ENCODE results near the gene SGPP2.

The SGPP2 gene

GRCh38 chr2:222554517-222554916, 130.2 kb downstream of the SGPP2 start:
- Histone ChIP-seq H3K27me3 (no peaks in the 10 kb centered on the region), H3K9ac (no peak overlapping the region), H3K27ac (no peak overlapping the region), H3K4me2 (no peak overlapping the region), H3K4me3 (no peak overlapping the region), H3K9me3 (replicated peaks in 1 of 11) (no peaks in the 10 kb centered on the region), H4K20me1 (no peaks in the 10 kb centered on the region), H3K36me3 (no peaks in the 10 kb centered on the region), H3K4me1 (no peaks in the 10 kb centered on the region)
- TF ChIP-seq Cebpa-rat (IDR thresholded peaks at IDR 0.05): no peak

DNA sequence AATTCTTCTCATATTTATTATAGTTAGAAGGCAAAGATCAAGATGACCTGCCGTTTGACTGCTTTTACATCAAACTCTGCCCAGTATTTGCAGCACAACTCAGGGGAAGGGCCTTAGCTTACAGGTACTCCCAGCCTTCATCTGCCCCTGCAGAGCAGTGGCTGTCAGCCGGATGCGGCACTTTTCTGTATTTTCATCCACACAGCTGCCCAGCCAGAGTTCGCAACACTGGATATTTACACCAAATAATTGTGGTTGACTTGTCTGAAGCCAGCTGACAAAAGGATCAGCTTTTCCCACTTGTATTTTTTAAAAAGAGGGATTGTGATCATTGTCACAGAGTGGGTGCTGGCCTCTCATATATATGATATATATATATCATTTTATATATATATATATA, 136.8 kb downstream of the SGPP2 start:
- Histone ChIP-seq H4K20me1 (peaks cover 0 to 4% (median 0%) of the 10 kb centered on the region in 11 experiments; a peak in 1 of 22 replicates), H3K36me3 (peaks cover 0 to 14% (median 4%) of the 10 kb centered on the region in 11 experiments; a peak in 9 of 22 replicates), H3K4me3 (no peak overlapping the region), H3K27ac (peak overlapping the region in 1 of 11 experiments; percentile 50; a peak in 2 of 22 replicates), H3K9me3 (replicated peaks in 1 of 11) (no peaks in the 10 kb centered on the region), H3K4me1 (peaks cover 0 to 8% (median 0%) of the 10 kb centered on the region in 10 experiments; a peak in 2 of 20 replicates), H3K27me3 (no peaks in the 10 kb centered on the region), H3K9ac (no peak overlapping the region), H3K4me2 (0 out of 22 replicates have a peak overlapping the region, but pooled peaks of 1 of the 11 experiments have one; percentile 8)
- TF ChIP-seq Cebpa-rat (IDR thresholded peaks at IDR 0.05): no peak

GRCh38 chr2:222561817-222562645, 137.7 kb downstream of the SGPP2 start:
- Histone ChIP-seq H3K27me3 (no peaks in the 10 kb centered on the region), H3K4me3 (no peak overlapping the region), H3K36me3 (peaks cover 1 to 23% (median 13%) of the 10 kb centered on the region in 11 experiments; a peak in 18 of 22 replicates), H3K4me1 (peaks cover 0 to 8% (median 0%) of the 10 kb centered on the region in 10 experiments; a peak in 2 of 20 replicates), H3K9me3 (replicated peaks in 1 of 11) (no peaks in the 10 kb centered on the region), H3K27ac (no peak overlapping the region), H3K4me2 (no peak overlapping the region), H3K9ac (no peak overlapping the region), H4K20me1 (peaks cover 0 to 4% (median 0%) of the 10 kb centered on the region in 11 experiments; a peak in 1 of 22 replicates)
- TF ChIP-seq Cebpa-rat (IDR thresholded peaks at IDR 0.05): no peak

DNA sequence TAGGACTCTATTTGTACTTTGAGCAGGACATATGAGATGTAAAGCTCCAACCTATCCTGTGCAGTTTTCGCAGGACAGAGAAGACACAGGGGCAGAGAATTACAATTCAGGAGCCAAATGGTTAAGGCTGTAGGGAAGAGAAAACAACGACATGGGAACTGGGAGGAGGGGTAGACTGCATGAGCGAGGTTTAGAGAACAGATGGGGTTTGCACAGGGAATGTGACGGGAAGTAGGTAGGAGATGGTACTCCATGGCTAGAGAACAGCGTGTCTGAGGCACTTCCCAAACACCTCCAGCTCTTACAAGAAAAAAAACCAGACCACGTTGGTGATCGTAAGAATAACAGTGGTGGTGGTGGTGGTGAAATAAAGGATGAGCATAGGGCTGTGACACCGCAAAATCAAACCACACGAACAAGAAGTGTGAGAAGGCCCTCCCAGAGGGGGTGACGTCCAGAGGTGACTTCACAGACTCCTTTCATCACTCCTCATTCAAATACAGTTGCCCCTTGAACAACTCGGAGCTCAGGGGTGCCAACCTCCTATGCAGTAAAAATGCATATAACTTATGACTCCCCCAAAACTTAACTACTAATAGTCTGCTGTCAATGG, 138.9 kb downstream of the SGPP2 start:
- H3K9ac ChIP-seq: no peak overlapping the region
- H3K4me2 ChIP-seq: no peak overlapping the region
- H3K4me1 ChIP-seq: peaks cover 0 to 8% (median 0%) of the 10 kb centered on the region in 10 experiments; a peak in 2 of 20 replicates
- H3K4me3 ChIP-seq: no peak overlapping the region
- H3K9me3 ChIP-seq (replicated peaks in 1 of 11): no peaks in the 10 kb centered on the region
- H4K20me1 ChIP-seq: peaks cover 0 to 4% (median 0%) of the 10 kb centered on the region in 11 experiments; a peak in 1 of 22 replicates
- no peak for TF ChIP-seq Cebpa-rat (IDR thresholded peaks at IDR 0.05)
- no peaks in the 10 kb centered on the region for H3K27me3 ChIP-seq
- peaks cover 5 to 35% (median 23%) of the 10 kb centered on the region in 11 experiments; a peak in 20 of 22 replicates for H3K36me3 ChIP-seq
- H3K27ac ChIP-seq: no peak overlapping the region

DNA sequence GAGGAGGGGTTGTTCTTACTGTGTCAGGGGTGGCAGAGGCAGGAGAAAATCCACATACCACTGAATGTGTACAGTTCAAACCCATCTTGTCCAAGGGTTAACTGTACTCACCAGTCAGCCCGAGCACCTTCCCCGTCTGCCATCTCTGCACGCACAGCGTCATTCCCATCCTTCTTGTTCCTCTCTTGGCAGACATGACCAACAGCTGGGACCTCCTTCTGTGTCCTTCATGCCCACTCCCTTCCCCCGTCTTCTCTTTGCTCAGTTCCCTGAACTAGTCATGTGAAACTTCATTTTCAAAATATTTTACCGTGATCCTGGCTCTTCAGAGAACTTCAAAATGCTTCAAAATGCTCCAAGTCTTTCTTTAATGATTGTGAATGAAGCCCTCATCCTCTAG, 139.6 kb downstream of the SGPP2 start:
- peaks cover 9 to 42% (median 30%) of the 10 kb centered on the region in 11 experiments for H3K36me3 ChIP-seq
- no peaks in the 10 kb centered on the region for H3K27me3 ChIP-seq
- TF ChIP-seq Cebpa-rat (IDR thresholded peaks at IDR 0.05): no peak
- H4K20me1 ChIP-seq: peaks cover 0 to 4% (median 0%) of the 10 kb centered on the region in 11 experiments; a peak in 1 of 22 replicates
- no peak overlapping the region for H3K27ac ChIP-seq
- no peak overlapping the region for H3K4me3 ChIP-seq
- H3K9ac ChIP-seq: no peak overlapping the region
- no peak overlapping the region for H3K4me2 ChIP-seq
- H3K4me1 ChIP-seq: peaks cover 0 to 8% (median 0%) of the 10 kb centered on the region in 10 experiments; a peak in 2 of 20 replicates
- H3K9me3 ChIP-seq (replicated peaks in 1 of 11): no peaks in the 10 kb centered on the region

DNA sequence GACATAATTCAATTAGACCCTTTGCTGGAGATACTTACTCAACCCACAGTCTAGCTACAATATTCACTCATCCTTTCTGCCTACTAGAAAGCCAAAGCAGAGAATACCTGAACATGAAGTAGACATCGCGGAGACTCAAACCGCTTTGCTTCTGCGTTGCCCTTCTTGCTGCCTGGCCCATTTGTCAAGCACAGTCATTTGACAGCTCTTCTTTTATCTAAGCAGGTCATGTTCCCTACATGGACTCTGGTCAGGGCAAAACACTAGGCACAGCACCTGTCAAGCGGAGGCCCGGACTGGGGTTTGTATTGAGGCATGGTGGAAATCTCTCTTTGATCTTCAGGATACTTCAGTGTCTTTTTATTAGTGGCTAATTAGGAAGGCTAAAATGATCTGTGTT, 141.9 kb downstream of the SGPP2 start:
- H3K9me3 ChIP-seq (replicated peaks in 1 of 11): no peaks in the 10 kb centered on the region
- H3K4me2 ChIP-seq: no peak overlapping the region
- H3K36me3 ChIP-seq: peaks cover 17 to 60% (median 52%) of the 10 kb centered on the region in 11 experiments
- peaks cover 0 to 4% (median 0%) of the 10 kb centered on the region in 11 experiments; a peak in 1 of 22 replicates for H4K20me1 ChIP-seq
- H3K9ac ChIP-seq: no peak overlapping the region
- TF ChIP-seq Cebpa-rat (IDR thresholded peaks at IDR 0.05): no peak
- no peak overlapping the region for H3K27ac ChIP-seq
- no peaks in the 10 kb centered on the region for H3K27me3 ChIP-seq
- peaks cover 0 to under 1% (median 0%) of the 10 kb centered on the region in 10 experiments; a peak in 1 of 20 replicates for H3K4me1 ChIP-seq
- no peak overlapping the region for H3K4me3 ChIP-seq

DNA sequence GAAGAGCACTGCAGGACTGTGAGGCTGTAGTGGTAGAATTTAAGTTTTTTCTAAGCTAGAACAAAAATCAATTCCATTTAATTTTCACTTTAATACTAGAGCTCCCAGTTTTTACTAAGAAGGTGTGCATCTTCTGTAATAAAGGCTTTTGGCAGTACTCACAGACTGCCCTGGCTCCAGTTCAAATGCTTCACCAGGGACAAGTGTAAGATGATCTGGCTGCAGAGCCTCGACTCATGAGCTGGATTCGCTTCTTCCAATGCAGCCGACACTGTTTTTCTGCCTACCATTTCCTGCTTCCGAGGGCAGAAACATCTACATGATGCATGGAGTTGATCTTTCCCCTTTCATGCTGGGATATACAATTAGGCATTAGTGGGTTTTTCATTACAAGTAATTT, 144.5 kb downstream of the SGPP2 start:
- Histone ChIP-seq H3K4me2 (no peak overlapping the region), H3K4me1 (peaks cover 0 to 11% (median 6%) of the 10 kb centered on the region in 10 experiments; a peak in 9 of 20 replicates), H3K4me3 (no peak overlapping the region), H3K27ac (no peak overlapping the region), H3K36me3 (peaks cover 24 to 83% (median 74%) of the 10 kb centered on the region in 11 experiments), H3K9me3 (replicated peaks in 1 of 11) (no peaks in the 10 kb centered on the region), H4K20me1 (peaks cover 0 to 7% (median 0%) of the 10 kb centered on the region in 11 experiments; a peak in 1 of 22 replicates), H3K9ac (no peak overlapping the region), H3K27me3 (no peaks in the 10 kb centered on the region)
- no peak for TF ChIP-seq Cebpa-rat (IDR thresholded peaks at IDR 0.05)

GRCh38 chr2:222569826-222570225, 145.5 kb downstream of the SGPP2 start:
- Histone ChIP-seq H3K4me1 (peaks cover 0 to 11% (median 6%) of the 10 kb centered on the region in 10 experiments; a peak in 9 of 20 replicates), H3K27ac (no peak overlapping the region), H3K4me3 (no peak overlapping the region), H3K4me2 (no peak overlapping the region), H3K27me3 (no peaks in the 10 kb centered on the region), H3K9ac (no peak overlapping the region), H3K9me3 (replicated peaks in 1 of 11) (no peaks in the 10 kb centered on the region), H3K36me3 (peaks cover 29 to 92% (median 82%) of the 10 kb centered on the region in 11 experiments), H4K20me1 (peaks cover 0 to 9% (median 0%) of the 10 kb centered on the region in 11 experiments; a peak in 1 of 22 replicates)
- TF ChIP-seq Cebpa-rat (IDR thresholded peaks at IDR 0.05): no peak

- Histone ChIP-seq H3K9ac (no peak overlapping the region), H3K36me3 (peaks cover 28 to 100% (median 83%) of the 10 kb centered on the region in 11 experiments), H3K27ac (peak overlapping the region in 4 of 11 experiments; percentile 11 to 58 (median 46); a peak in 8 of 22 replicates), H3K27me3 (no peaks in the 10 kb centered on the region), H4K20me1 (peaks cover 0 to 12% (median 0%) of the 10 kb centered on the region in 11 experiments; a peak in 3 of 22 replicates), H3K9me3 (replicated peaks in 1 of 11) (no peaks in the 10 kb centered on the region), H3K4me3 (no peak overlapping the region), H3K4me2 (no peak overlapping the region), H3K4me1 (peaks cover 0 to 17% (median 6%) of the 10 kb centered on the region in 10 experiments; a peak in 10 of 20 replicates)
- TF ChIP-seq Cebpa-rat (IDR thresholded peaks at IDR 0.05): no peak
Observed at GRCh38 chr2:222572264-222572721, 147.9 kb downstream of the SGPP2 start.

All from BLaER1 treated with 17β-estradiol and CSF1 and Interleukin-3, amounts not matched to agents 10 nM and 100 nM (cell line).